ENCODE measurements around the gene SLC66A1.

- TF ChIP-seq ZNF615 (CRISPR knock-in tag; IDR thresholded peaks at IDR 0.05; ENCODE audit: borderline replicate concordance) (no peak), HNRNPK (IDR thresholded peaks at IDR 0.05; ENCODE audit: low read depth, low read length, poor library complexity, severe bottlenecking) (peak; percentile 11), ZNF253 (CRISPR knock-in tag; IDR thresholded peaks at IDR 0.05; ENCODE audit: borderline replicate concordance) (no peak), FOXA1 (IDR thresholded peaks at IDR 0.05) (no peak), FOXA1 (CRISPR knock-in tag; IDR thresholded peaks at IDR 0.05) (peak; percentile 9; the same call in 1 of the 2 replicates), FIP1L1 (IDR thresholded peaks at IDR 0.05; ENCODE audit: borderline replicate concordance, insufficient read depth, low read depth, low read length) (no peak), ZNF263 (CRISPR knock-in tag; IDR thresholded peaks at IDR 0.05) (0 out of 2 replicates have a peak, but pooled peaks have one; percentile 17)
- TF ChIP-seq, protein P1, sequence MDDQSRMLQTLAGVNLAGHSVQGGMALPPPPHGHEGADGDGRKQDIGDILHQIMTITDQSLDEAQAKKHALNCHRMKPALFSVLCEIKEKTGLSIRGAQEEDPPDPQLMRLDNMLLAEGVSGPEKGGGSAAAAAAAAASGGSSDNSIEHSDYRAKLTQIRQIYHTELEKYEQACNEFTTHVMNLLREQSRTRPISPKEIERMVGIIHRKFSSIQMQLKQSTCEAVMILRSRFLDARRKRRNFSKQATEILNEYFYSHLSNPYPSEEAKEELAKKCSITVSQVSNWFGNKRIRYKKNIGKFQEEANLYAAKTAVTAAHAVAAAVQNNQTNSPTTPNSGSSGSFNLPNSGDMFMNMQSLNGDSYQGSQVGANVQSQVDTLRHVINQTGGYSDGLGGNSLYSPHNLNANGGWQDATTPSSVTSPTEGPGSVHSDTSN (CRISPR knock-in tag; IDR thresholded peaks at IDR 0.05; ENCODE audit: borderline replicate concordance), result no peak
These were observed at the start of gene SLC66A1, which contains the start of gene AKR7A2 for GRCh38 chr1:19311931-19312781.

All from HepG2 (cell line).